GM18498 (cell line): ENCODE results near the gene ELOVL5.

ENCODE experiments used
- ATAC-seq: cut with Tn5 transposase; IDR thresholded peaks from one replicate; pipeline ENCODE4 v1.9.1; 2021; ENCODE audit warnings: mild to moderate bottlenecking, moderate library complexity; ENCODE audit not compliant: unreplicated experiment

Gene ELOVL5

DNA sequence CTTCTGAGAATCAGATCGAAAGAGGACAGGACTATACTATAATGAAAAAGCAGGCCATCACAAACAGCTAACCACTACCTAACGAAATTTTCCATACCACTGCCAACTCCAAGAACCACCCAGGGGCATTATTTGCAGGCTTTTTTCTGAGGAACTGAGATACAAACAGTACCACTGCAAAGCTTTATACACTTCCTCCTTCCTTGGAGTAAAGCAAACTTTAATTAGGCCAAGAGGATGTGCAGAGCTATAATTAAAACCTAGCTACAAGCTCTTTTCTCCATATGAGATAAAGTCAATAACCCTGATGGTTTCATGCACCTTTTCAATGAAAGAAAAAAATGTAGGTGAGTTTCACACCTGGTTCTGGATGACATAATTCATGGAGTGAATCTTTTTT, 68.5 kb downstream of the ELOVL5 start:
- ATAC-seq = no peak

- no peak for ATAC-seq
These were observed 69.5 kb downstream of the ELOVL5 start for GRCh38 chr6:53279293-53279692.

GRCh38 chr6:53273370-53273769, 75.4 kb downstream of the ELOVL5 start:
- no peak for ATAC-seq

DNA sequence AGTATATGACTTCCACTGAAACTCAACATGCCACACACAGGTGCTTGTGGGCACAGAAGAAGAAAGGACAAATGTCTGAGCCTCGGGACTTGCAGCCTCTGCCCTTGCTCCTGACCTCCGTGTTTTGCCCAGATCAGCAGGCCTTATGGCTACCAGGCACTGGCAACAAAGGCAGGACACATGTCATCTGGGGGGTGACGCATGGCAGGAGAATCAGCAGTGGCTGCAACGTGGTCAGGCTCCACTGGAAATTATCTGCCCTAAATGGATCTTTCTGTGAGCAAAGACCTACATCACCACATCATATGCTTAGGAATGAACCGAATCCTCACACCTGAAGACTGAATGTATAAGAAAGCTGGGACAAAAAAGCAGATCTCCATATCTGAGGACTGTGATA, 78.9 kb downstream of the ELOVL5 start:
- ATAC-seq = no peak

GRCh38 chr6:53268858-53269608, 79.7 kb downstream of the ELOVL5 start:
- no peak for ATAC-seq

DNA sequence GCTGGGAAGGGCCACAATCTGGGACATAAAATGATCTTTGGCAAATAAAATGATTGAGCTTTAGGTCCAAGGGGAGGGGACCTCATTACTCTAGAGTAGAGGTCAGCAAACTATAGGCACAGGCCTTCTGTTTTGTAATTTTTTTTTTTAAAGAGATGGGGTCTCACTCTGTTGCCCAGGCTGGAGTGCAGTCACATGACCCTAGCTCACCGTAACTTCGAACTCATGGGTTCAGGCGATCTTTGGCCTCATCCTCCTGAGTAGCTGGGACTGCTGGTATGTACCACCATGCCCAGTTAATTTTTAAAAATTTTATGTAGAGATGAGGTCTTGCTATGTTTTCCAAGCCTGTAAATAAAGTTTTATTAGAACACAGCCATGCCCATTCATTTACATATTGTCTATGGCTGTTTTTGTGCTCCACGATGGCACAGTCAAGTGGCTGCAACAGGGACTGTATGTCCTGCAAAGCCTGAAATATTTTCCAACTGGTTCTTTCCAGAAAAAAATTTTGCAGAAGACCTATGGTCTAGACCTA, 82.1 kb downstream of the ELOVL5 start:
- no peak for ATAC-seq

DNA sequence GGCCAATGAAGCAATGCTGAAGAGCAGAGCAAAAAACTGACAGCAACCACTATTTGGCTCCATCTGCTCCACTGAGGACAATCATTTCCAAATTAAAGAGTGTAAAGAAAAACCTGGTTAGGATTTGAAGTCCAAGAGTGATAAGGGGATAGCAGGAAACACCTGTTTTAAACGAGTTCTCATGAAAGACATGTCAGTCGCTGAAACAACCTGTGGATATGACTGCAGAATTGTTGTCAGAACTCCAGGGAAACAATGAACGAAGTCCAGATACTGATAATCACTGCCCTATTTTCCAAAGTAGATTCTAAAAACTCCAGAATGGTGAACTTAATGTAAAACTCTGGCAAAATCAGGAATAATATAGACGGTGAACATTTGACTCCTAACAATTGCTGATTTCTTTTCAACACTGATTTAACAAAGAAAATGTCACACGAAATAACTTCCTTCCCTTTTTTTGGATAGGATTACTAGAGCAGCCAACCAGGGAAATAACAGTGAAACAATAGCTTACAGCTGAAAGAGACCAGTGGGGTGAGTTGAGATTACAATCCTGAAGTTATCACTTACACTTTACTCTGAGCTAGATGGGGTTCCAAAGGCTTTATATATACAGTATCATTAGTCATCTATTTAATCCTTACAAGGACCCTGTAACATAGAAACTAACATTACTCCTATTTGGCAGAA, 83.7 kb downstream of the ELOVL5 start:
- no peak for ATAC-seq

GRCh38 chr6:53264337-53264736, 84.4 kb downstream of the ELOVL5 start:
- ATAC-seq = no peak

DNA sequence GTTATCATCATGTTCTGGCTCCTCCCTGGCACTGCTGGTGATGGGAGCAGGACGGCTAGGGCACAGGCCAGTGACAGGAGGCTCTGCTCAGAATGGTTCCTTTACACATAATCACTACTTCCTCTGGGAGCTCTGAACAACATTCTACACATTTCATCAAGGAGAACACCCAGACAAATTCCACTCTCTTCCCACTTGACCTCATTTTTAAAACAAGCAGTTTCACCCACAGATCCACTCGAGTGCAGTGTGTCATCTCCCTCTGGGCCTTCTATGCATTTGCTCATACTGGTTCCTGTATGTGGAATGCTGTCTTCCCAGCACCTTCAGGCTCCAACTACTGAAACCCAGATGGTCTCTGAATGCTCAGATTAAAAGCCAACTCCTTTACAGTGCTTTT, 84.8 kb downstream of the ELOVL5 start:
- no peak for ATAC-seq

- no peak for ATAC-seq
These were observed 88.7 kb downstream of the ELOVL5 start for GRCh38 chr6:53259860-53260580.

DNA sequence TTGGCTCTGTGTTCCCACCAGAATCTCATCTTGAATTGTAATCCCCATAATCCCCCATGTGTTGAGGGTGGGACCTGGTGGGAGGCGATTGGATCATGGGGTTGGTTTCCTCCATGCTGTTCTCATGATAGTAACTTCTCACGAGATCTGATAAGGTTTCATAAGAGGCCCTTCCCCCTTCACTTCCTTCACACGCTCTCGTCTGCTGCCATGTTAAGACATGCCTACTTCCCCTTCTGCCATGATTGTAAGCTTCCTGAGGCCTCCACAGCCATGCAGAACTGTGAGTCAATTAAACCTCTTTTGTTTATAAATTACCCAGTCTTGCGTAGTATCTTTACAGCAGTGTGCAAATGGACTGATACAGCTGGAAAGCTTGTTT, 90.0 kb downstream of the ELOVL5 start:
- no peak for ATAC-seq

DNA sequence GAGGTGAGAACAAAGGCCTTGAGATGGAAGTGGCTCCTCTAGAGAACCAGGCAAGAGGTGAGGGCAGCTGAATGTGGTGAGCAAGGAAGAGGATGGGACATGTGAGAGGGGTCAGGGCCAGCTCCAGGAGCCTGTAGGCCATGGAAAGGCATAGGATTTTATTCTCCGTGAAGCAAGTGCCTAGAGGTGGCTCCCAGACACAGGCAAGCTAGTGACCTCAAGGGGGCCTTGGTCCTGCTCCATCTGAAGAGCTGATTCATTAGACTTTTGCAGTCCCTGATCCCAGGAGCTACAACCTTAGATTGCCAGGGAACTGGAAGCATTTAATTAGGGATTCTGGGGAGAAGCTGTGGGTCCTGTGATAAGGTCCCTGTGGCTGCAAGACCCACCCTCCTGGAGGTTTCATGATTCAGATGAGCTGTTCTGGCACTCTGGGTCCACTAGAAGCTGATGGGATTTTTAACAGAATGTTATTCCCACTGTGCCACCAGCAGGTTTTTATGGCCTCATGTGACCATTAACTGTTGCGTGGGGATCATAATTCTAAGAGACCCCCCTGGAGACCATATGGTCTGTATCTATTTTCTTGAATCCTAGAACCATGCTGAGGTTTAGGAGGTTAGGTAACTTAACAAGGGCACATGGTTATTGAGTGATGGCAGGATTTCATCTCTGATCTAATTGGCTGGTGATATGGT, 90.5 kb downstream of the ELOVL5 start:
- no peak for ATAC-seq

GRCh38 chr6:53257533-53257932, 91.2 kb downstream of the ELOVL5 start:
- no peak for ATAC-seq

- no peak for ATAC-seq
These were observed 91.7 kb downstream of the ELOVL5 start for GRCh38 chr6:53257001-53257400.

- ATAC-seq = no peak
These were observed 96.5 kb downstream of the ELOVL5 start for GRCh38 chr6:53252177-53252692.

GRCh38 chr6:53251033-53251672, 97.6 kb downstream of the ELOVL5 start:
- no peak for ATAC-seq

GRCh38 chr6:53250176-53251032, 98.3 kb downstream of the ELOVL5 start:
- ATAC-seq = no peak

DNA sequence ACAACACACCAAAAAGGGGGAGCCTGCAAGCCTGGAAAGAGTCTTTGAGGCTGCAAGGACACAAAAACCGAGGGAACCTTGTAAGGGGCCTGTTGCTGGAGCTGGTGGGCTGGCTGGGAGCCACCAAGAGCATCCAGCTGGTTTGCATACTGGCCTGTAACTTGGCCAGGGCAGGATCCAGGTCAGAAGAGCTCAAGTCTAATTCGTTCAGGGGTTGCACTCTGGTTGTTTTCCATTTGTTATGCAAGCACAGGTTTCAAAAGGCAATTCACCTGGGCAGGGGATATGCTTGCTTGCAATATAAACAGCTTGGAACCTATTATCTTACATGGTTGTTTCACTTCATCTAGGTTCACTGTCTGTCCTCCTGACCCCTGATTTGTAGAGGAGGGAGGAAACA, 101.8 kb downstream of the ELOVL5 start:
- ATAC-seq = no peak

DNA sequence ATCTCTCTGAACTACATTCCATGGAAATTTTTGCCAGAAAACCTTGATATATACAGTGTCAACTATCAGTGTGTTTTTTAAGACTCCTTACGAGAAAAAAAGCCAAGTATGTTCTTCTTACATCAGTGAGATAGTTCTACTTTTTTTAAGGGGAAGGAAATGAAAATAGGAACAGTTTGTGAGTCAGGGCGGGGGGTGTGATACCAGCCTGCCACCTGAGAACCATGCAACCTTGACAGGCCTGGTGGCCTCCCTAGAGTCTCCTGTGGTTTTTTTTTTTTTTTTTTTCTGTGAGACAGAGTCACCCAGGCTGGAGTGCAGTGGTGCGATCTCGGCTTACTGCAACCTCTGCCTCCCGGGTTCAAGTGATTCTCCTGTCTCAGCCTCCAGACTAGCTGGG, 103.8 kb downstream of the ELOVL5 start:
- peak; percentile 85 for ATAC-seq
